SIG-M5 treated with dmso at 0.1 percent for 504 hours (cell line): Measurements from ENCODE around the gene NINJ1.
"Not testable (repeated sequence)": the region's sequence is repeated elsewhere in the genome, so short reads cannot be mapped to it uniquely, and the experiment has no call there.

Experiments
- DNase-seq: peaks from one replicate; lab custom pipeline; 2025; ENCODE audit not compliant: unreplicated experiment; lab: John Stamatoyannopoulos, UW

NINJ1 gene

DNA sequence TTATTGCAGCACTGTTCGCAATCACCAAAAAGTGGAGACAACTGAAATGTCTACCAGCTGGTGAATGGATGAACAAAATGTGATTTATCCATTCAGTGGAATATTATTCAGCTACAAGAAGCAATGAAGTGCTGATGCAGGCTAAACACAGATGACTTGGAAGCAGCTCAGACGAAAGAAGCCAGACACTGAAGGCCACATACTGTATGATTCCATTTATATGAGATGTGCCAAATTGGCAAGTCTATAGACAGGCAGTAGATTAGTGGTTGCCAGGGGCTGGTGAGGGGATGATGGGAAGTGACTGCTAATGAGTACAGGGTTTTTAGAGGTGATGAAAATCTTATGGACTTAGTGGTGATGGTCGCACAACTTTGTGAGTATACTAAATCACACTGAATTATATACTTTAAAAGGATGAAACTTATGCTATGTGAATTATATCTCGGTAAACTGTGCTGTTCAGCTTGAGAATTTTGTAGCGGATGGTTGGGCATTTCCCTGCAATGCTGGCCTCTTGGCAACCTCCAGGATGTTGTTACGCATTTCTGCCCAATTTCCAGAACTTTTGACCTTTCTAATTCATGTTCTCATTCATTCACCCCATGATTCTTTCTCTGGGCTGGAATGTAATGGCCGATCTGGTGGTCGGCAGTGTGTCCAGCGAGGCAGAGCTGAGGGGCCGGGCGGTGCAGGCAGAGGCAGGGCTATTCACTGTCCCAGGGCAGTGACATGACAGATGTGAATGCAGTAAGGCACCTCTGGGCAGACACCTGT is 27.9 kb upstream of the NINJ1 start:
- DNase-seq: no peak

GRCh38 chr9:93159601-93160471 is 25.8 kb upstream of the NINJ1 start:
- peak; percentile 29 for DNase-seq

GRCh38 chr9:93156475-93157008 is 22.5 kb upstream of the NINJ1 start:
- DNase-seq: no peak

GRCh38 chr9:93155716-93156474 is 21.8 kb upstream of the NINJ1 start:
- no peak for DNase-seq

- peak; percentile 37 for DNase-seq
These were observed 20.3 kb upstream of the NINJ1 start for GRCh38 chr9:93154293-93154903.

DNA sequence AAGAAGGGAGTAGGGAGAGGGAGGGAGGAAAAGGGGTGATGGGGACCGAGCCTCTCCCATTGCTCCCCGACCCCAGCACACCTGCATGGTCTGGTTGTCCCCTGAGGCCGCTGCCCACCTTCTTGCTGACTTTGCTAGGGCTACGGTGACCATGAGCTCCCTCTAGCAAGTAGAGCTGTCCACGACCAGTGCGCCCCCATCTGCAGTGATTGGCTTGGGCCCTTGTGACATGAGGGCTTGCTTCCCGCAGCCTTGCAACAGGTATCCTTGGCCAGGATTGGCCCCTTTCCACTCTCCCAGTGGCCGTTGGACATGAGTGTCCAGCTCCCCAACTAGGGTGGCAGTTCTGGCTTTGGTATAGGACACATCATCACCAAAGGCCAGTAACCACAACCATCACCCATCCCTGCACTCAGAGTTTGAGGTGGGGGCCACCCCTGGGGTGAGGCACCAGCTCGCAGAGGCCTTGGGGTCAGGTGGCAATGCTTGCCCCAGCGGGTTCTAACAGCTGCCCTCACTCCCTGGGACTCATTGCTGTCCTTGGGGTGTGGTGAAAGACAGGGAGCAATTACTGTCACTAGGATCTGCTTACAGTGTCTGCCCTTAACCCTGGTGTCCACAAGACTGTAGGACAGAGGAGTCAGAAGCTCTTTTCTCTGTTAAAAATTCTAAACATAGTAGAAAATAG is 17.2 kb upstream of the NINJ1 start:
- no peak for DNase-seq

DNA sequence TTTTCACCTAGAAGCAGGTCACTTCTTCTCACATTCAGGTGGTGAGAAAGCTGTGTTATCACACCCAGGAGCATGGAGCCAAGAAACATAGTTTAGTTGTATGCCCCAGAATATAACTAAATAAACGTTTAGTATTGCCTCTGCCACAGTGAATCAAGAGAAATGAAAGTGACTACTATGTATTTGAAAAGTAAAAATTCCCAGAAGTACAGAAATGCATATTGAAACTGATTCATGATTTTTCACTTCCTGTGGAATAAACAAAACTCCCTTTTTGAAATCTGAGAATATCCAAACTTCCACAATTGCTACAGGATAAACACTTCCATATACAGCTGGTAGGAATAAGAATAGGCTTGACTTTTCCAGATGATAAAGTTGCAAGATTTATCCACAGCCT is 15.3 kb upstream of the NINJ1 start:
- DNase-seq: no peak

GRCh38 chr9:93148721-93149120 is 14.7 kb upstream of the NINJ1 start:
- DNase-seq: no peak

- no peak for DNase-seq
These were observed 13.6 kb upstream of the NINJ1 start for GRCh38 chr9:93147632-93148031.

DNA sequence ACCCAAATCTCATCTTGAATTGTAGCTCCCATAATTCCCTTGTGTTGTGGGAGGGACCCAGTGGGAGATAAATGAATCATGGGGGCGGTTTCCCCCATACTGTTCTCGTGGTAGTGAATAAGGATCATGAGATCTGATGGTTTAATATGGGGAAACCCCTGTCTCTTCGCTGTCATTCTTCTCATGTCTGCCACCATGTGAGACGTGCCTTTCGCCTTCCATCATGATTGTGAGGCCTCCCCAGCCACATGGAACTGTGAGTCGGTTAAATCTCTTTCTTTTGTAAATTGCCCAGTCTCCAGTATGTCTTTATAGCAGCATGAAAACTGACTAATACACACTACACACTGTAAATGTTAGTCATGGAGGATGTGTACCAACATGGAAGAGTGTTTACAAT is 12.6 kb upstream of the NINJ1 start:
- DNase-seq: not testable (repeated sequence)

- DNase-seq: no peak
These were observed 9.9 kb upstream of the NINJ1 start for GRCh38 chr9:93143830-93144530.

- no peak for DNase-seq
These were observed 7.9 kb upstream of the NINJ1 start for GRCh38 chr9:93141771-93142483.

GRCh38 chr9:93139365-93140182 is 5.5 kb upstream of the NINJ1 start:
- no peak for DNase-seq

DNA sequence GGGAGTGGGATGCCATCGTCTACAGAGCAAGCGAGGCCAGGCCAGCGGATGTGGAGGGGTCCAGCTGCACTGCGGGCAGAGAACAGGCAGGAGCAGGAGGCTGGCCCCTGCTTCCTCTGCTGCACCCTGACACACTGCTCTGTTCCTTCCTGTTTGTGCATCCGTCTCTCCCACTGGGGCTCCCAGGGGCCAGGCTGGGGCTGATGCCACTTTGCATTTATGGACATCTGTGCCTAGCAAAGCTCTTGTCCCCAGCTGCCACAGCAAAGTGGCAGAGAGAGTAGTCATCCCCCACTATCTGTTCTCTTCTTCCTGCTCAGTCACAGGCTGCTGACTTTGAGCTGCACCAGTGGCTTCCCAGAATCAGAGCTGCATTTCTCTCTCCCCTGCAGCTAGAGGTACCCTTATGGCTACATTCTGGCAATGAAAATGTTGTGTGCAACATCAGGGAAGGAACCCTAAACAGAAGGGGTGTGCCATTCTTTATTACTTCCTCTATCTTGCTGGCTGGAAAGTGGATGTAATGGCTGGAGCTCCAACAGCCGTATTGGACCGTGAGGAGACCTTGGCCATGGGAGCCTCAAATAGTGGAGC is 4.2 kb upstream of the NINJ1 start:
- DNase-seq: no peak

GRCh38 chr9:93137362-93137761 is 3.3 kb upstream of the NINJ1 start:
- DNase-seq: no peak

- no peak for DNase-seq
These were observed 2.0 kb upstream of the NINJ1 start for GRCh38 chr9:93136011-93136440.

- no peak for DNase-seq
These were observed 841 bp upstream of the NINJ1 start for GRCh38 chr9:93134740-93135444.
